T-helper 2 cell treated with Interferon-gamma antibody and Interleukin-4, amounts not matched to agents 5 μg/mL and 100 μg/mL, for 36 hours (primary cell): ENCODE measurements around the gene FRMD5.

ENCODE experiments used
- DNase-seq: peaks from one replicate; pipeline ENCODE4 v3.0.0; 2021; ENCODE audit warnings: low spot score
- H3K27ac Mint-ChIP-seq: one replicate; pipeline ENCODE4 v1.8.0; 2021; ENCODE audit warnings: mild to moderate bottlenecking, mixed read lengths
- H3K27me3 Mint-ChIP-seq: one replicate; pipeline ENCODE4 v1.8.0; 2021; ENCODE audit warnings: low read depth, mixed read lengths
- H3K36me3 Mint-ChIP-seq: one replicate; pipeline ENCODE4 v1.8.0; 2021; ENCODE audit warnings: low read depth, mixed read lengths
- H3K4me1 Mint-ChIP-seq: one replicate; pipeline ENCODE4 v1.8.0; 2021; ENCODE audit warnings: low read depth, mixed read lengths
- H3K4me3 Mint-ChIP-seq: one replicate; pipeline ENCODE4 v1.8.0; 2022; ENCODE audit warnings: mild to moderate bottlenecking, moderate library complexity, mixed read lengths
- H3K9me3 Mint-ChIP-seq: one replicate; pipeline ENCODE4 v1.8.0; 2021; ENCODE audit warnings: mixed read lengths

The FRMD5 gene

DNA sequence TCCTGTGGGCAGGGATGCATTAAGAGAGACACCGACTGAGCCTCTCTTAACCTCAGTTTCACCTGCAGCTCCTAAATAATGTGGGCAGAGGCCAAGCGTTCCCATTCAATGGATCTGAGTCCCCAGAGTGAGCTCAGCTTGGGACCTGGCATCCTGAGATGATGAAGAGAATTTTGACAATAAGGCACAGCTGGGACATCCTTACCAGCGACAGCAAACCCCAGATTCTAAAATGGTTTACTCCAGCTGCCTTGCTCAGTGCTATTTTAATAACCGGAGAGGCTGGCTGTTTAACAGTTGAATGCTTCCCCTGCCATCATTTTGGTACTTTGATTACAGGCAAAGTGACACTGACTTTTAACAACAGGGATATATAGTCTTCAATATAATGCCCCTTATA lies 244.5 kb downstream of the FRMD5 start:
- H3K27me3 Mint-ChIP-seq, result no peaks in the 10 kb centered on the region

GRCh38 chr15:43948691-43949325 lies 246.3 kb downstream of the FRMD5 start:
- Mint-ChIP-seq H3K4me3 (no peak overlapping the region), H3K36me3 (no peaks in the 10 kb centered on the region), H3K27ac (no peak overlapping the region), H3K27me3 (no peaks in the 10 kb centered on the region), H3K4me1 (peaks cover 13% of the 10 kb centered on the region), H3K9me3 (no peaks in the 10 kb centered on the region)
- peak; percentile 5 for DNase-seq

More for the DNA sequence above, 244.5 kb downstream of the FRMD5 start:
- Mint-ChIP-seq H3K36me3 (no peaks in the 10 kb centered on the region), H3K4me3 (no peak overlapping the region), H3K4me1 (peaks cover 13% of the 10 kb centered on the region), H3K27ac (no peak overlapping the region), H3K9me3 (no peaks in the 10 kb centered on the region)
- DNase-seq, result no peak

- peaks cover under 1% of the 10 kb centered on the region for H3K4me1 Mint-ChIP-seq
- no peak overlapping the region for H3K4me3 Mint-ChIP-seq
- H3K27me3 Mint-ChIP-seq, result no peaks in the 10 kb centered on the region
- H3K27ac Mint-ChIP-seq, result no peak overlapping the region
- no peaks in the 10 kb centered on the region for H3K36me3 Mint-ChIP-seq
- H3K9me3 Mint-ChIP-seq, result no peaks in the 10 kb centered on the region
- DNase-seq, result no peak
These were observed 251.6 kb downstream of the FRMD5 start for GRCh38 chr15:43943511-43943910.

DNA sequence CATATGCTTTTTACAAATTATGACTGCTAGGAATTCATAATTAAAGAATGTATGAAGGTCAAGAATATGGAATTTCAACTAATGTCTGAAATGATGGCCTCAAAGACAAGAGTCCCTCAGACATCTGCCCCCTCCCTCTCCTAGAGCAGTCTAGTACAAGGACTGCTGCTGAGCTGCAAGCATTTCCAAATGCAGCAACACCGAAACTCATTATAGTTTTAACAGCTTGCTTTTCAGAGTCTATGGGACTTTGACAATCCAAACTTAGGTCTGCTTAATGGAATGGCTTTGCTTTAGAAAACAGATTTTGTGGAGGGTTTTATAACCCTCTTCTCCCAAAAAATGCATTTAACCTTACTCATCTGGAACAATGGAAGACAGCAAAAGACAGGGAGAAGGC lies 252.9 kb downstream of the FRMD5 start:
- Mint-ChIP-seq H3K9me3 (no peaks in the 10 kb centered on the region), H3K4me1 (no peaks in the 10 kb centered on the region), H3K4me3 (no peak overlapping the region), H3K27ac (no peak overlapping the region), H3K27me3 (no peaks in the 10 kb centered on the region), H3K36me3 (no peaks in the 10 kb centered on the region)
- DNase-seq, result no peak

DNA sequence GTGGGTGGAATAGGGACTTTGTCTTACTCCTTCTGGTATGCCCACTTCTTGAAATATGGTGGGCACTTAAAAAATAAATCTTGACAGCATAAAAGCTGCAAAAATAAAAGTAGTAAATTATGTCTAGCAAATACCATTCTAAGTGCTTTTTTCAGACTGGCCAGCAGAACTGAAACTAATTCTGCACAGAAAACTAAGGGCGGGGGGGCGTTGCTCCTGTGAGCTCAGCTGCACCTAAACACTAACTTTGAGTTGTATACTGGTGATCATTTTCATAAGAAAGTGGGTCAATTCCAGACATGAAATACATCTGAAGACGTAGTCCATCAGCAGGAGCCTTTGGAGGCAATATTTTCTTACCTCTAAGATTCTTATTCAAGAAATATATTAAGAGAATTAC lies 253.5 kb downstream of the FRMD5 start:
- Mint-ChIP-seq H3K9me3 (no peaks in the 10 kb centered on the region), H3K36me3 (no peaks in the 10 kb centered on the region), H3K27me3 (no peaks in the 10 kb centered on the region), H3K4me3 (no peak overlapping the region), H3K27ac (no peak overlapping the region), H3K4me1 (no peaks in the 10 kb centered on the region)
- no peak for DNase-seq

- no peak overlapping the region for H3K27ac Mint-ChIP-seq
- DNase-seq, result no peak
- H3K9me3 Mint-ChIP-seq, result no peaks in the 10 kb centered on the region
- H3K4me1 Mint-ChIP-seq, result no peaks in the 10 kb centered on the region
- no peaks in the 10 kb centered on the region for H3K27me3 Mint-ChIP-seq
- no peaks in the 10 kb centered on the region for H3K36me3 Mint-ChIP-seq
- H3K4me3 Mint-ChIP-seq, result no peak overlapping the region
These were observed 254.0 kb downstream of the FRMD5 start for GRCh38 chr15:43941071-43941470.

GRCh38 chr15:43939070-43939469 lies 256.0 kb downstream of the FRMD5 start:
- H3K4me1 Mint-ChIP-seq, result no peaks in the 10 kb centered on the region
- DNase-seq, result no peak
- H3K9me3 Mint-ChIP-seq, result no peaks in the 10 kb centered on the region
- H3K4me3 Mint-ChIP-seq, result no peak overlapping the region
- H3K27ac Mint-ChIP-seq, result no peak overlapping the region
- H3K36me3 Mint-ChIP-seq, result no peaks in the 10 kb centered on the region
- peaks cover 3% of the 10 kb centered on the region for H3K27me3 Mint-ChIP-seq

- H3K27ac Mint-ChIP-seq, result no peak overlapping the region
- no peak for DNase-seq
- no peak overlapping the region for H3K4me3 Mint-ChIP-seq
- H3K27me3 Mint-ChIP-seq, result peaks cover 6% of the 10 kb centered on the region
- H3K4me1 Mint-ChIP-seq, result no peaks in the 10 kb centered on the region
- no peaks in the 10 kb centered on the region for H3K36me3 Mint-ChIP-seq
- no peaks in the 10 kb centered on the region for H3K9me3 Mint-ChIP-seq
These were observed 260.6 kb downstream of the FRMD5 start for GRCh38 chr15:43934480-43934879.

DNA sequence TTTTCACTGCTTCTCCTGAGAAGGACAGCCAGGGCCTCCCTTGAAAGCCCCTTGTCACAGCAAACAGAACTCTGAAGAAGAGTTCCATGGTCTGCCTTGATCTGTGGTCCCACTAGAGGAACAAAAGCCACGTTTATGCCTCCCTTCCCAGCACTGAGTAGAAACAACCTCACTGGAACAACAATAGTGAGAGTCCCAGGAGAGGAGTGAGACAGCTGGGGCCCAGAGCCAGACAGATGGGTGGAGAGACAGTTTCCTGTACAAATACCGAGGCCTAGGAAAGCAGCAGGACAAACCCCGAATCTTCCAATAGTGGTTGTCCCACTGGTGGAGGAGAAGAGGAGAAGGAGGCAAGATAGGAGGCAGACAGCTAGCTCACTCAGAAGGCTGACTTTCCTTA lies 262.2 kb downstream of the FRMD5 start:
- H3K4me3 Mint-ChIP-seq, result no peak overlapping the region
- H3K4me1 Mint-ChIP-seq, result no peaks in the 10 kb centered on the region
- H3K36me3 Mint-ChIP-seq, result no peaks in the 10 kb centered on the region
- peaks cover 6% of the 10 kb centered on the region for H3K27me3 Mint-ChIP-seq
- no peaks in the 10 kb centered on the region for H3K9me3 Mint-ChIP-seq
- no peak for DNase-seq
- no peak overlapping the region for H3K27ac Mint-ChIP-seq

- H3K27ac Mint-ChIP-seq, result no peak overlapping the region
- H3K9me3 Mint-ChIP-seq, result no peaks in the 10 kb centered on the region
- no peaks in the 10 kb centered on the region for H3K4me1 Mint-ChIP-seq
- no peak for DNase-seq
- no peaks in the 10 kb centered on the region for H3K36me3 Mint-ChIP-seq
- no peak overlapping the region for H3K4me3 Mint-ChIP-seq
- H3K27me3 Mint-ChIP-seq, result peaks cover 6% of the 10 kb centered on the region
These were observed 263.2 kb downstream of the FRMD5 start for GRCh38 chr15:43931790-43932435.

DNA sequence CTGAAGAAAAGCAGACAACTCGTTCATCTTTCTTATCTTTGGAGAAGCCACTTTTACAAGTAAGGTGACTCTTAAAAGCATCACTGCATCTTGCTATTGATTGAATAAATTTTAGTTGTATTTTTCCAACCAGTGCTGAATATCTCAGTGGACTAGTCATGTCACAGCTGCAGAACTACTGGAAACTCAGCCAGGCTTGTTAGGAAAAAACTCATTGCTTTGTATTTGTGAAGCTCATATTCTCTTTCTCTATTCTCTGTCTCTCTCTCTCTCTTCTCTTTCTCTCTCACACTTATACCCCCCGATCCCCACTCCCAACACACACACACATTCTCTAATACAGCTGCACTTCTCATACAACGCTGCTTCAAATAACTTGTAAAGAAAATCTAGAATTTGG lies 264.0 kb downstream of the FRMD5 start:
- Mint-ChIP-seq H3K4me3 (no peak overlapping the region), H3K27me3 (peaks cover 6% of the 10 kb centered on the region), H3K36me3 (no peaks in the 10 kb centered on the region), H3K27ac (no peak overlapping the region), H3K9me3 (no peaks in the 10 kb centered on the region), H3K4me1 (no peaks in the 10 kb centered on the region)
- no peak for DNase-seq

DNA sequence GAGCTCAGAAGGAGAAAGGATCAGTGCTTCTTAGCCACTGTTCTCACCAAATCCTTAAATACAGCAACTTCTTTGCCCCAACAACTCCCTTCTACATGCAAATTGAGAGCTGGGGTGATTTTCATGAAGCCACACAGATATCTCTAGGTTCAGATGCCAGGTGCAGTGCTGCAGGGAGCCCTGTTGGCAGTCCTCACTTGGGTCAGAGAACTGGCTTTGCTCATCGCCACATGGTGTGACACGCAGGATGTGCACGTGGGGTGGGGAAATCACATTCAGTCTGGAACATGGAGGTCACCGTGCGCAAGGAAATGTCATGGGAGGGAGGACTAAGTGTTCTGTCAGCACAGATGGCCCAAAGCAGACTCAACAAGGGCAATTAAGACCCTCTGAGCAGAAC lies 264.5 kb downstream of the FRMD5 start:
- H3K4me1 Mint-ChIP-seq, result no peaks in the 10 kb centered on the region
- no peaks in the 10 kb centered on the region for H3K9me3 Mint-ChIP-seq
- H3K36me3 Mint-ChIP-seq, result no peaks in the 10 kb centered on the region
- H3K4me3 Mint-ChIP-seq, result no peak overlapping the region
- H3K27ac Mint-ChIP-seq, result no peak overlapping the region
- H3K27me3 Mint-ChIP-seq, result peaks cover 6% of the 10 kb centered on the region
- DNase-seq, result no peak

GRCh38 chr15:43930079-43930478 lies 265.0 kb downstream of the FRMD5 start:
- no peaks in the 10 kb centered on the region for H3K36me3 Mint-ChIP-seq
- no peaks in the 10 kb centered on the region for H3K4me1 Mint-ChIP-seq
- no peak for DNase-seq
- peaks cover 6% of the 10 kb centered on the region for H3K27me3 Mint-ChIP-seq
- no peak overlapping the region for H3K4me3 Mint-ChIP-seq
- H3K9me3 Mint-ChIP-seq, result no peaks in the 10 kb centered on the region
- no peak overlapping the region for H3K27ac Mint-ChIP-seq

- DNase-seq, result no peak
- Mint-ChIP-seq H3K36me3 (no peaks in the 10 kb centered on the region), H3K4me3 (no peak overlapping the region), H3K9me3 (no peaks in the 10 kb centered on the region), H3K27ac (no peak overlapping the region), H3K4me1 (no peaks in the 10 kb centered on the region), H3K27me3 (peaks cover 2% of the 10 kb centered on the region)
These were observed 266.9 kb downstream of the FRMD5 start for GRCh38 chr15:43928152-43928551.

GRCh38 chr15:43927203-43927602 lies 267.9 kb downstream of the FRMD5 start:
- Mint-ChIP-seq H3K27ac (no peak overlapping the region), H3K36me3 (no peaks in the 10 kb centered on the region), H3K4me1 (no peaks in the 10 kb centered on the region), H3K27me3 (peaks cover 2% of the 10 kb centered on the region), H3K9me3 (no peaks in the 10 kb centered on the region), H3K4me3 (no peak overlapping the region)
- DNase-seq, result no peak
